Ishikawa (cell line): ENCODE results near the gene NDUFA13.

Source experiments
- CEBPB ChIP-seq: IDR thresholded peaks from 2 replicates; pipeline ENCODE4 v1.6.1; 2012
- CREB1 ChIP-seq: IDR thresholded peaks from 2 replicates; pipeline ENCODE4 v1.6.1; 2012; ENCODE audit warnings: low read depth
- EGR1 ChIP-seq: IDR thresholded peaks from 2 replicates; pipeline ENCODE4 v1.6.1; 2012
- EP300 ChIP-seq: IDR thresholded peaks from 2 replicates; pipeline ENCODE4 v1.6.1; 2012; ENCODE audit warnings: borderline replicate concordance
- FOXM1 ChIP-seq: IDR thresholded peaks from 2 replicates; pipeline ENCODE4 v1.6.1; 2012; ENCODE audit warnings: low read depth, borderline replicate concordance
- NFIC ChIP-seq: IDR thresholded peaks from 2 replicates; pipeline ENCODE4 v1.6.1; 2012
- RAD21 ChIP-seq: IDR thresholded peaks from 2 replicates; pipeline ENCODE4 v1.6.1; 2012; ENCODE audit warnings: low read depth
- TAF1 ChIP-seq: IDR thresholded peaks from 2 replicates; pipeline ENCODE4 v1.6.1; 2012; ENCODE audit warnings: low read depth, mild to moderate bottlenecking
- TCF12 ChIP-seq: IDR thresholded peaks from 2 replicates; pipeline ENCODE4 v1.6.1; 2012; ENCODE audit warnings: low read depth
- TEAD4 ChIP-seq: IDR thresholded peaks from 2 replicates; pipeline ENCODE4 v1.6.1; 2012
- YY1 ChIP-seq: IDR thresholded peaks from 2 replicates; pipeline ENCODE4 v1.6.1; 2012; ENCODE audit warnings: low read depth
- ZBTB7A ChIP-seq: IDR thresholded peaks from 2 replicates; pipeline ENCODE4 v1.6.1; 2012; ENCODE audit warnings: low read depth
- TF ChIP-seq, protein P1 (sequence below): IDR thresholded peaks from 2 replicates; pipeline ENCODE4 v1.6.1; 2012
- TF ChIP-seq, protein P2 (sequence below): IDR thresholded peaks from 2 replicates; pipeline ENCODE4 v1.6.1; 2012
- TF ChIP-seq, protein P3 (sequence below): IDR thresholded peaks from 2 replicates; pipeline ENCODE4 v1.6.1; 2012; ENCODE audit warnings: low read depth, mild to moderate bottlenecking

Gene NDUFA13

DNA sequence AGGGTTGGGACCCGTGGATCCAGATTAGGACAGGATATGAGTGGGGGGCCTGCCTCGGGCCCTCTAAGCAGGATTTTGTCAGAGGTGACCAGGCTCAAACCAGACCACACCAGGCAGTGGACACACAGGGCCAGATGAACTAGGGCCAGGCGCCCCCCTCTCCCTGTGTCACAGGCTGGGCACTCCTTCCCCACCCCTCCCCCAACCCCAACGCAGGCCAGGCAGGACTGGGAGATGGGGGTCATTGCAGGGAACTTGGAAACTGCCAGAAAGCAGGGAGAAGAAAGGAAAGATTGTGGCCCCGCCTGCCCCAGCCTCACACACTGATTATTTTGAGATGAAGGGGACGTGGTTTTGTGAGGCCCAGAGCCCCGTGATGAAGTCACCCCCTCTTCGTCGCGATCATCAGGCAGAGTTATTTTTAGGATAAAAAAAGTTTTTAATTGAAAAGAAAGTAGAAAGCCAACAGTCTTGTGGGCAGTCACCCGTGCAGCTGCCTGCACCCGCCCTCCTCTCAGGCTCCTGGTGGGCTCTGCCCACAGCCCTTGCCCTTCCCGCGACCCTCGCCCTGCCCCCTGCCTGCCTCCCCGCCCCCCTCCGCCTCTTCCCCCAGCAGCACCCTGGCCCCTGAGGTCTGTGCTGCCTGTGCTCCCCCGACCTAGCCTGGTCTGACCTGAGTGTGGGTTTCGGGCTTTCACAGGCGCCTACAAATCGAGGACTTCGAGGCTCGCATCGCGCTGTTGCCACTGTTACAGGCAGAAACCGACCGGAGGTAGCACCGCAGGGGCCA is 10.8 kb downstream of the NDUFA13 start:
- TF ChIP-seq, protein P1, sequence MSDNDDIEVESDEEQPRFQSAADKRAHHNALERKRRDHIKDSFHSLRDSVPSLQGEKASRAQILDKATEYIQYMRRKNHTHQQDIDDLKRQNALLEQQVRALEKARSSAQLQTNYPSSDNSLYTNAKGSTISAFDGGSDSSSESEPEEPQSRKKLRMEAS: no peak
- TF ChIP-seq YY1: no peak
- TF ChIP-seq EGR1: no peak

DNA sequence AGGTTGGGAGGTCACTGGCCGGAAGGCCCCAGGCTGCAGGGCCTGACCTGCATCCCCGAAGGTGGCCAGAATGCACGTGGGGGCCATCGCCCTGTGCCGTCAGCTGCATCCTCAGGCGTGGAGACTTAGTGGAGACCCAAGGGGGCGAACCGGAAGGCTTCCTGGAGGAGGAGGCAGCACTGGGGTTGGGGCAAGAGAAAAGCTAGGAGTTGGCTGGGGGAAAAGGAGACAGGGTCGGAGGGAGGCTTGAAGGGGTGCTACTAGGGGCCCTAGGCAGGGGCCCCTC is 11.3 kb downstream of the NDUFA13 start:
- TF ChIP-seq EP300 (no peak), CEBPB (no peak), TEAD4 (no peak), YY1 (no peak), TCF12 (no peak), TAF1 (no peak), ZBTB7A (no peak), RAD21 (no peak), CREB1 (no peak), NFIC (no peak), FOXM1 (no peak), EGR1 (no peak)
- TF ChIP-seq, protein P2, sequence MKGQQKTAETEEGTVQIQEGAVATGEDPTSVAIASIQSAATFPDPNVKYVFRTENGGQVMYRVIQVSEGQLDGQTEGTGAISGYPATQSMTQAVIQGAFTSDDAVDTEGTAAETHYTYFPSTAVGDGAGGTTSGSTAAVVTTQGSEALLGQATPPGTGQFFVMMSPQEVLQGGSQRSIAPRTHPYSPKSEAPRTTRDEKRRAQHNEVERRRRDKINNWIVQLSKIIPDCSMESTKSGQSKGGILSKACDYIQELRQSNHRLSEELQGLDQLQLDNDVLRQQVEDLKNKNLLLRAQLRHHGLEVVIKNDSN: no peak
- TF ChIP-seq, protein P1: no peak
- TF ChIP-seq, protein P3, sequence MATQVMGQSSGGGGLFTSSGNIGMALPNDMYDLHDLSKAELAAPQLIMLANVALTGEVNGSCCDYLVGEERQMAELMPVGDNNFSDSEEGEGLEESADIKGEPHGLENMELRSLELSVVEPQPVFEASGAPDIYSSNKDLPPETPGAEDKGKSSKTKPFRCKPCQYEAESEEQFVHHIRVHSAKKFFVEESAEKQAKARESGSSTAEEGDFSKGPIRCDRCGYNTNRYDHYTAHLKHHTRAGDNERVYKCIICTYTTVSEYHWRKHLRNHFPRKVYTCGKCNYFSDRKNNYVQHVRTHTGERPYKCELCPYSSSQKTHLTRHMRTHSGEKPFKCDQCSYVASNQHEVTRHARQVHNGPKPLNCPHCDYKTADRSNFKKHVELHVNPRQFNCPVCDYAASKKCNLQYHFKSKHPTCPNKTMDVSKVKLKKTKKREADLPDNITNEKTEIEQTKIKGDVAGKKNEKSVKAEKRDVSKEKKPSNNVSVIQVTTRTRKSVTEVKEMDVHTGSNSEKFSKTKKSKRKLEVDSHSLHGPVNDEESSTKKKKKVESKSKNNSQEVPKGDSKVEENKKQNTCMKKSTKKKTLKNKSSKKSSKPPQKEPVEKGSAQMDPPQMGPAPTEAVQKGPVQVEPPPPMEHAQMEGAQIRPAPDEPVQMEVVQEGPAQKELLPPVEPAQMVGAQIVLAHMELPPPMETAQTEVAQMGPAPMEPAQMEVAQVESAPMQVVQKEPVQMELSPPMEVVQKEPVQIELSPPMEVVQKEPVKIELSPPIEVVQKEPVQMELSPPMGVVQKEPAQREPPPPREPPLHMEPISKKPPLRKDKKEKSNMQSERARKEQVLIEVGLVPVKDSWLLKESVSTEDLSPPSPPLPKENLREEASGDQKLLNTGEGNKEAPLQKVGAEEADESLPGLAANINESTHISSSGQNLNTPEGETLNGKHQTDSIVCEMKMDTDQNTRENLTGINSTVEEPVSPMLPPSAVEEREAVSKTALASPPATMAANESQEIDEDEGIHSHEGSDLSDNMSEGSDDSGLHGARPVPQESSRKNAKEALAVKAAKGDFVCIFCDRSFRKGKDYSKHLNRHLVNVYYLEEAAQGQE: no peak

DNA sequence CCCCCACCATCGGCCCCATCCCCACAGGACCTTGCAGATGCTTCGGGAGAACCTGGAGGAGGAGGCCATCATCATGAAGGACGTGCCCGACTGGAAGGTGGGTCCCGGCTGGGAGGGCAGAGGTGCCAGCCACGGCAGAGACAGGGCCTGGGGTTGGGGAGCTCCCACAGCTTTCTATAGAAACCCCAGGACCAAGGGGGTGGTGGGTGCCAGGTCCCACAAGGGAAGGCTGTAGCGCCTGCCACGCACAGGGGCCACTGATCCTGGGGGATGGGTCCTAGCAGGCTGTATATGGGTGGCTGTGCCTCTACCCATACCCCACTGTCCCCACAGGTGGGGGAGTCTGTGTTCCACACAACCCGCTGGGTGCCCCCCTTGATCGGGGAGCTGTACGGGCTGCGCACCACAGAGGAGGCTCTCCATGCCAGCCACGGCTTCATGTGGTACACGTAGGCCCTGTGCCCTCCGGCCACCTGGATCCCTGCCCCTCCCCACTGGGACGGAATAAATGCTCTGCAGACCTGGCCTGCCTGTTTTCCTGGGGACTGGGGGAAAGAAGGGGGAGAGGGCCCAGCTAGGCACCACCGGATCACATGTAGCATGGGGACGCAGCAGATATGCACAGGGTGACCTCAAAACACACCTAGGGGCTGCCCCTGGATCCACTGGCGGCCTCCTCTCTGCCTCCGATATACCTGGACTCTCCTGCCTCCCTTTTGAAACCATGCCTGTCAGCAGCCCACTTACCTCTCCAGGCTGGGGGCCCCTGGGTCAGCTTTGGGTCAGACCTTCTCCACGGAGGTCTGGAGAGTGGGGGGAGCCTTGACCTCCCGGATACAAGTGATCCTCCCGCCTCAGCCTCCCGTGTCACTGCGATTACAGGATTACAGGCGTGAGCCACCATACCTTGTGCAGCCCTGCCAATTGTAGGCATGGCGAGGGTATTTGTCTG is 11.9 kb downstream of the NDUFA13 start:
- TF ChIP-seq CREB1 (no peak), TAF1 (no peak), TCF12 (no peak), TEAD4 (no peak), ZBTB7A (no peak), EP300 (no peak), RAD21 (no peak), NFIC (no peak), YY1 (no peak), FOXM1 (no peak)
- TF ChIP-seq, protein P2: no peak
- TF ChIP-seq, protein P3: no peak
- TF ChIP-seq, protein P1: no peak

DNA sequence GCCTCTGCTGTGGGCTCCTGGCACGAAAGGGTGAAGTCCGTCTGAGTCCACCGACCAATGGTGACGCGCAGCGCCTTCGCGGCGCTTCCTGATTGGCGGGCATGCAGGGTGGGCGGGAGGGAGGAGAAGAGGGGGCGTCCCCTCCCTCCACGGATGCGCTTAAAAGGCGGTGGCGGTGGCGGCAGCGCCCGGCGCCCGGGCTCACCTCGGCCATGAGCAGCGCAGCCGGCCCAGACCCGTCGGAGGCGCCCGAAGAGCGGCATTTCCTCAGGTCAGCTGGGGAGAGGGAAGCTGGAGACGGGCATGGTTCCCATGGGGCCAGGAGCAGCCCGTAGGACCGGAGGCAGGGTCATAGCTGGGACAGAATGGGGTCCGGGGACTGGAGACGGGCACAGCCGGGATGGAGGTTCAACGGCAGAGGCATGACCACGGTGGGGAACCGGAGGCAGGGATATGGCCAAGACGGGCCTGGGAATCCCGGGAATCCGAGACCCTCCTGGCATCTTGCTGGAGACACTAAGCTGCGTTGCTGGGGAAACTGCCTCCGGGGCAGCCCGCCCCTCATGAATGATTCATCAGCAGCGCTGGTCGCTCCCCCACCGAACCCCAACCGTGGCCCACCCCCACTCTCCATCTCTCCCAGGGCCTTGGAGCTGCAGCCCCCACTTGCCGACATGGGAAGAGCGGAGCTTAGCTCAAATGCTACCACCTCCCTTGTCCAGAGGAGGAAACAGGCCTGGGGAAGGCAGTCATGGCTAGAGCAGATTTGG is 12.9 kb downstream of the NDUFA13 start, which contains the start of gene YJEFN3:
Gene YJEFN3, plus strand, starts transcription at position 191 of the 770 bp plus-strand sequence. Its CDS starts 22 bp downstream, at position 213.
- TF ChIP-seq, protein P1: no peak
- no peak for TF ChIP-seq CREB1
- TF ChIP-seq NFIC: no peak
- no peak for TF ChIP-seq TAF1
- no peak for TF ChIP-seq FOXM1
- no peak for TF ChIP-seq RAD21
- no peak for TF ChIP-seq ZBTB7A
- TF ChIP-seq, protein P2: no peak
- TF ChIP-seq, protein P3: no peak
- no peak for TF ChIP-seq EP300
